Activated naive CD4-positive, alpha-beta T cell treated with Interleukin-2 at 50 U/mL for 16 hours (primary cell): ENCODE data around the gene MRPL4.

Experiments
- DNase-seq: peaks from one replicate; pipeline ENCODE4 v3.0.0-alpha.2; 2020

Gene MRPL4

GRCh38 chr19:10290357-10290875 is 38.4 kb downstream of the MRPL4 start:
- DNase-seq = peak; percentile 15

GRCh38 chr19:10290876-10291553 is 39.0 kb downstream of the MRPL4 start:
- peak; percentile 62 for DNase-seq

- DNase-seq = peak; percentile 13
Measured at GRCh38 chr19:10291554-10292205, 39.7 kb downstream of the MRPL4 start.

GRCh38 chr19:10292206-10292788 is 40.3 kb downstream of the MRPL4 start:
- peak; percentile 64 for DNase-seq

- DNase-seq = no peak
Measured at GRCh38 chr19:10292789-10293636, 41.0 kb downstream of the MRPL4 start.

- DNase-seq = no peak
Measured at GRCh38 chr19:10293637-10294367, 41.8 kb downstream of the MRPL4 start.

- no peak for DNase-seq
Measured at GRCh38 chr19:10294368-10294697, 42.3 kb downstream of the MRPL4 start.

- DNase-seq = peak; percentile 71
Measured at GRCh38 chr19:10295305-10295846, 43.4 kb downstream of the MRPL4 start.

- no peak for DNase-seq
Measured at GRCh38 chr19:10295847-10296591, 44.0 kb downstream of the MRPL4 start.

- DNase-seq = no peak
Measured at GRCh38 chr19:10299545-10300458, 47.8 kb downstream of the MRPL4 start.

- DNase-seq = no peak
Measured at GRCh38 chr19:10305139-10305806, 53.3 kb downstream of the MRPL4 start.

GRCh38 chr19:10306327-10306726 is 54.3 kb downstream of the MRPL4 start:
- DNase-seq = no peak

- DNase-seq = no peak
Measured at GRCh38 chr19:10309423-10309822, 57.4 kb downstream of the MRPL4 start, which contains the start of gene ZGLP1. Gene ZGLP1 (minus strand): TSS chr19:10309815.
